Suprapubic skin (tissue), 3 donors: ENCODE results near the gene FAM161B.
A peak's percentile ranks its signal among the peaks of the same experiment; 100 is the strongest.

Source experiments
- POLR2AphosphoS5 ChIP-seq, 3 donors: sonication (generic); formaldehyde crosslinking; IDR thresholded peaks; one replicate each; pipeline ENCODE4 v1.6.1; 2017; ENCODE audit warnings: antibody characterized with exemption in 3 of 3
- TF ChIP-seq, protein P1 (sequence below), 2 donors: fragments of 200-600 bp in 1 of 2; fragments of 450-650 bp in 1 of 2; sonication (generic) in 1 of 2; IDR thresholded peaks; one replicate each; pipeline ENCODE4 v1.5.1; 2016 to 2019; ENCODE audit warnings: antibody characterized with exemption in 2 of 2, mild to moderate bottlenecking in 1 of 2, moderate library complexity in 1 of 2

DNA sequence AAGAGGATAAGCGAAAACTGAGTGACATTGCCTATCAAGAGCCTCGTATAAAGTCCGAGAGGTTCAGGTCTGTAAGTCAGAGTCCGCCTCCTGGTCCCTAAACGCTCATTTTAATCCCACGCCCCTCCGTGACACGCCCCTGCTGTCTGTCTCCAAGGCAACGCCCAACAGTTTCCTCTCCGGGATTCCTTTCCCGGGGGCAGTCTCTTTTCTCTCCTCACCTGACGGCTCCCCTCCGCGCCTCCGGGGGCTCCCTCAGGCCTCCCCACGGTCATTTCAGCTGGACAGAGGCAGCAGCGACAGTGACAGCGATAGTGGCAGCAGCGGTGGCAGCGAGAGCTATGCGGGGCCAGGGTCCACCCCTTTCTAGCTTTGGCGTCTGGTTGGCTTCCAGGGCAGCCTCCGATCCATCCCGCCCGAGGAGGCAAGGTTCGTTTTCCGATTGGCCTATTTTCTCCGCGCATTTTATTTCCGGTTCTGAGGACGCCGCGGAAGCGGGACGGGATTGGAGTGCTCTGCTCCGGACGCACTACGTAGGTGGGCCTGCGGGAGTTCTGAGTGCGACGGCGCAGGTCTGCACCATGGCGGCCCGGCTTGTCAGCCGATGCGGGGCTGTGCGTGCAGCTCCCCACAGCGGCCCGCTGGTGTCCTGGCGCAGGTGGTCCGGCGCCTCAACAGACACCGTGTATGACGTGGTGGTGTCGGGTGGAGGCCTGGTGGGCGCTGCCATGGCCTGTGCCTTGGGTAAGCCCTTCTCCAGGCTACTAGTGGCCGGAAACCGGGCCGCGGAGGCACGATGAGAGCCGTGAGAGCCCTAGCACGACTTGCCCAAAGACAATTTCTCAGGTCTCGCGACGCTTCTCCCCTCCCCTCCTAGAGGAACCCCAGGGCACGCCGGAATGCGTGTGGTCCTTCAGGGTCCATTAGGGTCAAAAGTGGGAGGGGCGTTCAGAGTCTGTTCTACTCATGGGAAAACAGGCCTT lies at the start of gene FAM161B, which contains the start of gene COQ6:
- TF ChIP-seq POLR2AphosphoS5 (IDR thresholded peaks at IDR 0.05): peak; percentile 74 to 87 (median 82)
- TF ChIP-seq, protein P1, sequence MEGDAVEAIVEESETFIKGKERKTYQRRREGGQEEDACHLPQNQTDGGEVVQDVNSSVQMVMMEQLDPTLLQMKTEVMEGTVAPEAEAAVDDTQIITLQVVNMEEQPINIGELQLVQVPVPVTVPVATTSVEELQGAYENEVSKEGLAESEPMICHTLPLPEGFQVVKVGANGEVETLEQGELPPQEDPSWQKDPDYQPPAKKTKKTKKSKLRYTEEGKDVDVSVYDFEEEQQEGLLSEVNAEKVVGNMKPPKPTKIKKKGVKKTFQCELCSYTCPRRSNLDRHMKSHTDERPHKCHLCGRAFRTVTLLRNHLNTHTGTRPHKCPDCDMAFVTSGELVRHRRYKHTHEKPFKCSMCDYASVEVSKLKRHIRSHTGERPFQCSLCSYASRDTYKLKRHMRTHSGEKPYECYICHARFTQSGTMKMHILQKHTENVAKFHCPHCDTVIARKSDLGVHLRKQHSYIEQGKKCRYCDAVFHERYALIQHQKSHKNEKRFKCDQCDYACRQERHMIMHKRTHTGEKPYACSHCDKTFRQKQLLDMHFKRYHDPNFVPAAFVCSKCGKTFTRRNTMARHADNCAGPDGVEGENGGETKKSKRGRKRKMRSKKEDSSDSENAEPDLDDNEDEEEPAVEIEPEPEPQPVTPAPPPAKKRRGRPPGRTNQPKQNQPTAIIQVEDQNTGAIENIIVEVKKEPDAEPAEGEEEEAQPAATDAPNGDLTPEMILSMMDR (IDR thresholded peaks at IDR 0.05): no peak
